Ectodermal cell (in vitro differentiated cells): ENCODE data around the gene SLC9A5.

Experiments used
- H3K27ac ChIP-seq: 2 replicates; pipeline ENCODE4 v1.7.0; 2013; ENCODE audit warnings: mild to moderate bottlenecking, low read depth, low read length; ENCODE audit not compliant: insufficient read depth, poor library complexity, severe bottlenecking
- H3K27me3 ChIP-seq: 2 replicates; pipeline ENCODE4 v1.7.0; 2013; ENCODE audit warnings: mild to moderate bottlenecking, low read length; ENCODE audit not compliant: insufficient read depth, control insufficient read depth, poor library complexity, severe bottlenecking
- H3K36me3 ChIP-seq: one replicate; pipeline ENCODE4 v1.7.0; 2013; ENCODE audit warnings: low read length; ENCODE audit not compliant: control insufficient read depth, insufficient read depth
- H3K4me1 ChIP-seq: one replicate; pipeline ENCODE4 v1.7.0; 2013; ENCODE audit warnings: low read length; ENCODE audit not compliant: control insufficient read depth, insufficient read depth
- H3K4me3 ChIP-seq: 2 replicates; pipeline ENCODE4 v1.7.0; 2013; ENCODE audit warnings: low read depth, low read length, control low read depth; ENCODE audit not compliant: insufficient read depth
- H3K9me3 ChIP-seq: 2 replicates; pipeline ENCODE4 v1.7.0; 2013; ENCODE audit warnings: mild to moderate bottlenecking, low read length, moderate library complexity; ENCODE audit not compliant: control insufficient read depth
- WGBS, 2 experiments: methylation state at CpG; one replicate each; pipeline ENCODE4 v1.1.7; 2013; ENCODE audit warnings: missing lambda C conversion rate in 2 of 2; 5-methylcytosine and 5-hydroxymethylcytosine counted together

The SLC9A5 gene

DNA sequence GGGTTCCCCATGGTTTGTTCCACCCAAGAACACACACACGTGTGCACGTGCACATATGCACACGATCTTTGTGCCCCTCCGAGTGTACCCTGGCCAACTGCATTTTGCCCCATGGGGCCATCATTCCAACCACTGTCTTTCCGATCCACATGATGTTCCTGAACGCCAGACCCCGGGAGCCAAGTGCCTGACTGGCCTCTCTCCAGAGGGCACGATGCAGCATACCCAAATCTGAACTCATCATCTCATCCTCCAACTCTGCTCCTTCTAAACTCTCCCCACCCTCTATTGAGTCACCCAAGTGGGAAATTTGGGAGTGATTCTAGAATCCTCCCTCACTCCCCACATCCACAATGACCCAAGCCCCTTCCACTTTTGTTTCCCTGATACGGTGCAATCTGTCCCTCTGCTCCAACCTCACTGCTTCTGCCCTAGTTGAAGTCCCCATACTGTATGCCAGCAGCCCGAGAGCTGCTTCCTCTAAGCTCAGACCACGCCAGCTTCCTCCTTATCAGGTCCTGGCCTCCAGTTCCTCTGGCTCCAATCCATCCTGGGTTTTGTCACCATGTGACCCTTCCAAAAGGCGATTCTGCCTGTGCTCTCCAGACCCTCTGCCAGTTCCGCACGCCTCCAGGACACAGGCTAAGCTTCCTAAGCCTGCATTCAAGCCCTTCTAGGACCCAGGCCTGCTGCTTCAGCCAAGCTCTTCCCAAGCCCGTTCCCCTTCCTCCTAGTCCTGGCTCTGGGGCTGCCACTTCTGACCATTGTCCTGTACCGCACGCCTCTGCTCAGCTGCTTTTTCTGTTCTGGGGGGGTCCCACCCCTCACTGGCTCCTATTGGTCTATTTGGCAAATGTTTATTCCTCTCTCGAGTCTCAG lies 31.9 kb upstream of the SLC9A5 start:
- WGBS, 2 experiments = 89% methylated on average over 18 of the region's 18 CpGs
- no peaks in the 10 kb centered on the region for H3K27me3 ChIP-seq
- H3K4me1 ChIP-seq = no peaks in the 10 kb centered on the region
- H3K4me3 ChIP-seq = no peak overlapping the region
- no peaks in the 10 kb centered on the region for H3K36me3 ChIP-seq
- H3K27ac ChIP-seq = no peak overlapping the region
- no peaks in the 10 kb centered on the region for H3K9me3 ChIP-seq

DNA sequence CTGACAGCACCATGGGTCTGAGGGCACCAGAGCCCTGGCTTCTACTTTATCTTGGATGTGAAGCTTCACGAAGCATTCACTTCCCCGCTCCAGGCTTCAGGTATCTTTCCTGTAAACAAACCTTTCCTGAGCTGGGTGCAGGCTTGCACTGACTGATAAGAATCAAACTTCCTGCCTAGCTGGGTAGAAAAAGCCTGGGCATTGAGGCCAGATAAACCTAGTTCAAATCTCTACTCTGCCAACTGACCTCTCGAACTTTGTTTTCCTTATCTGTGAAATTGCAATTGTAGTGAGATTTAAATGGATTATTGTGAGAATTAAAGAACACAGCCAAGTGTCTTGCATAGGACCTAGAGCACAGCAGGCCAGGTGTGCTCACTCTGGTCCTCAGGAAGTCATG lies 24.8 kb upstream of the SLC9A5 start:
- H3K9me3 ChIP-seq = no peaks in the 10 kb centered on the region
- WGBS, 2 experiments = 92 to 93% methylated on average over 3 of the region's 3 CpGs
- no peaks in the 10 kb centered on the region for H3K27me3 ChIP-seq
- H3K4me1 ChIP-seq = peaks cover 6% of the 10 kb centered on the region
- H3K4me3 ChIP-seq = no peak overlapping the region
- peaks cover 8% of the 10 kb centered on the region for H3K36me3 ChIP-seq
- H3K27ac ChIP-seq = no peak overlapping the region

DNA sequence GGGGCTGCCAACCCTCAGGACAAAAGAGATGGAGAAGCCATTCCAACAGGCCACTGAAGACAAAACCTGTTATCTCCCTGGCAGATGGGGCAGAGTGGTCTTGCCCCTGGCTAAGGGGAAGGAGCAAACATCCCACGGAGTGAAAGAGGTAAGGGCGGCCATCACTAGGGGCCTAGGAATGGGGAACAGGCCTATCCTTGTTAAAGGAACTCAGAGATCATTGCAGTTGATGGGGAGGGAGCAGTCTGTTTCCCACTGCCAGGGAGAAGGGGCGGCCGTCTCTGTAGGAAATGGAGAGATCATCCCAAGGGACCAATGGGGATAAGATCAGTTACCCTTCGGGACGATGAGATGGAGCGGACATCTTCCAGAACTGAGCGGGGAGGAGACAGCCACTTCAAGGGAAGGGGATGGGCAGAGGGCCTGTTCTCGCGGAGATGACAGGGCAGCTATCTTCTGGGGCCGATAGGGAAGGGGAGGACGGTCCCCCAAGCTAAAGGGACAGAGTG lies 22.4 kb upstream of the SLC9A5 start:
- Histone ChIP-seq H3K27me3 (no peaks in the 10 kb centered on the region), H3K9me3 (no peaks in the 10 kb centered on the region), H3K36me3 (peaks cover 9% of the 10 kb centered on the region), H3K27ac (no peak overlapping the region), H3K4me3 (peak overlapping the region; percentile 100), H3K4me1 (peaks cover 6% of the 10 kb centered on the region)
- WGBS, 2 experiments = 15% methylated on average over 12 of the region's 12 CpGs

DNA sequence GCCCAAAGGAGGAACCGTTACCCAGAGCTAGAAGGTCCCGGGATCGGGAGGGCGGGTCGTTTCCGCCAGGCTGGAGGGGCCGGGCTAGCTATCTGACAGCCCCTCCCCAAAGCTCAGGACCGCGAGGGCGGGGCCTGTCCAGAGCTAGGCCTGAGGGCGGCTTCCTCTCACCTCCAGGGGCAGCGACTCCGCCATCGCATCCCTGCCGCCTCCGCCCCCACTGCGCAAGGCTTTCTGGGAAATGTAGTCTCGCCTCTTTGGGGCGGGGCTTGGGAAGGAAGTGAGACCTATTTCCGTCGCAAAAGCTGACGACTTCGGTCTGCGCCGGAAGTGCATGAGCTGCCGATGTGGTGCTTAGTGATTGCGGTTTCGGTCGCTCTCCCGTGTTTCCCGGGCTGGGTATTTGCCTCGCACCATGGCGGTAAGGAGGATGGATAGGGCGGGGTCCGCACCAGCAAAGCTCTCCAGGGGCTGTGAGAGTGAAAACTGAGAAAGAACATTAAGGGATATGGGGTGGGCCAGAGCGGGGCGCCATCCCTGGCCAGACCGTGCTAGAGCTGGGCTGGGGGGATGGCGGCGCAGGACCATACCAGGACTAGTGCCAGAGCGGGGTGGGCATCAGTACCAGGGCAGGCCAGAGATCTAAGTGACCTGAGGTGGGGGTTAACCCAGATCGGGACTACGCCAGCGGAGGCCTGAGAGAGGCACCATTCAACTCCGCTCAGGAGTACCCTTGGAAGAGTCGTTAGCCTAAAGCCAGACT lies 21.8 kb upstream of the SLC9A5 start, which contains the start of gene TMEM208:
Gene TMEM208 (plus strand): TSS at position 327 of the 763 bp plus-strand sequence. CDS start 89 bp downstream, at position 416.
- WGBS, 2 experiments = 1 to 2% methylated on average over 46 of the region's 46 CpGs
- no peak within 1 kb of the TSS for H3K27ac ChIP-seq
- H3K27me3 ChIP-seq = no peaks in the 10 kb centered on the region

DNA sequence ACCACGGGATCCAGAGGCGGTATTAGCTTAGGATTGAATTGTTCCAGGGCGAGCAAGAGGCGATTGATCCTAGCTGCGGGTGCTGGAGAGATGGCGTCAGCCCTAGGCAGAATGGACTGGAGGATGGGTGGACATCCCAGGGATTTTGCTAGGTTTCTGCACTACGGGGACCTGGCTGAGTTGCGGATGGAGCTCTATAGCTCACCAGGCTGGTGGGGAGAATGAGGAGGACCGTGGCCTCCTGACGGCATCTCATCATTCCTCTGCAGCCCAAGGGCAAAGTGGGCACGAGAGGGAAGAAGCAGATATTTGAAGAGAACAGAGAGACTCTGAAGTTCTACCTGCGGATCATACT lies 21.2 kb upstream of the SLC9A5 start:
- no peaks in the 10 kb centered on the region for H3K27me3 ChIP-seq
- H3K4me1 ChIP-seq = peaks cover 6% of the 10 kb centered on the region
- peak overlapping the region; percentile 100 for H3K4me3 ChIP-seq
- H3K9me3 ChIP-seq = no peaks in the 10 kb centered on the region
- no peak overlapping the region for H3K27ac ChIP-seq
- H3K36me3 ChIP-seq = peaks cover 9% of the 10 kb centered on the region
- 35% methylated on average over 12 of the region's 12 CpGs for WGBS, 2 experiments

More for the DNA sequence above, 21.8 kb upstream of the SLC9A5 start, which contains the start of gene TMEM208:
- peak within 1 kb of the TSS; percentile 100 for H3K4me3 ChIP-seq
- peaks cover 9% of the 10 kb centered on the region for H3K36me3 ChIP-seq
- H3K9me3 ChIP-seq = no peaks in the 10 kb centered on the region
- H3K4me1 ChIP-seq = peaks cover 6% of the 10 kb centered on the region

DNA sequence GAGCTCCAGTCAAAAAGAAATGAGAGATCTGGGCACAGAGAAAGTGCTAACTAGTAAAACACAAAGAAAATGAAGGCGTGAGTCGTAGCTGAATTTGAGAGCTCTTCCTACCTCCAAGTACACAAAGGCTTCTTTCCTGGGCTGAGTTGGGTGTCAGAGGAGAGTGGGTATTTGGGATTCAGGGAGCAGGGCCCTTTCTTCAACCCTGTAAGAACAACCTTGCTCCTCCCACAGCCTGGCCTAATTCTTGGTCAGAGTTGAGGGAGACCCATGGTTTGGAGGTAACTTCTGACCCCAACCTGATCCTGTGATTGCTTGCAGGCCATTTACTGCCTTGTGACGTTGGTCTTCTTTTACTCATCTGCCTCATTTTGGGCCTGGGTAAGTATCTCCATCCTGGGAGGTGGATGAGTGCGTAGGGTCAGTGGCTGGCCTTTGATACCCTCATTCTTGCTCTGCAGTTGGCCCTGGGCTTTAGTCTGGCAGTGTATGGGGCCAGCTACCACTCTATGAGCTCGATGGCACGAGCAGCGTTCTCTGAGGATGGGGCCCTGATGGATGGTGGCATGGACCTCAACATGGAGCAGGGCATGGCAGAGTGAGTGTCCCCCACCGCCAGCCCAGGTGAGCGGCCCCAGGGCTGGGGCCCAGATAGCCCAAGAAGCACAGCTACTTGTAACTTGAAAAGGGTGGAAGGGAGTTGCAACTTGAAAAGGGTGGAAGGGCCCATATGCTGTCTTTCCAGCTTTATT lies 20.6 kb upstream of the SLC9A5 start:
- 94 to 95% methylated on average over 9 of the region's 9 CpGs for WGBS, 2 experiments
- peak overlapping the region; percentile 100 for H3K4me3 ChIP-seq
- H3K4me1 ChIP-seq = peaks cover 6% of the 10 kb centered on the region
- peaks cover 9% of the 10 kb centered on the region for H3K36me3 ChIP-seq
- no peaks in the 10 kb centered on the region for H3K9me3 ChIP-seq
- H3K27ac ChIP-seq = no peak overlapping the region
- H3K27me3 ChIP-seq = no peaks in the 10 kb centered on the region

DNA sequence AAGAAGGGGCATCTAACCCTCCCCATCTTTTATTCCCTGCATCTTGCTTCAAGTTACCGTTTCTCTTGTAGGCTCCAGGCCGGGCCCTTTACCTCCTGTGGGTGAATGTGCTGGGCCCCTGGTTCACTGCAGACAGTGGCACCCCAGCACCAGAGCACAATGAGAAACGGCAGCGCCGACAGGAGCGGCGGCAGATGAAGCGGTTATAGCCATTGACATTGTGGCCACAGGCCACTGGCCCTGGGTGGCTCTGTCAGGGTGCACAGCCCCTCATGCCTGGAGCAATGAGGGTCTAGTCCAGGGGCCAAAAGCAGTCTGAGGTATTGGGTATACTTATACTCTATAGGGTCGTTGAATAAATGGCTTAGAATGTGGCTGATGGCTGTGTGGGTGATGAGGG lies 19.9 kb upstream of the SLC9A5 start:
- Histone ChIP-seq H3K4me1 (peaks cover 6% of the 10 kb centered on the region), H3K36me3 (peaks cover 9% of the 10 kb centered on the region), H3K27ac (no peak overlapping the region), H3K9me3 (no peaks in the 10 kb centered on the region), H3K27me3 (no peaks in the 10 kb centered on the region), H3K4me3 (no peak overlapping the region)
- 93 to 96% methylated on average over 9 of the region's 9 CpGs for WGBS, 2 experiments

DNA sequence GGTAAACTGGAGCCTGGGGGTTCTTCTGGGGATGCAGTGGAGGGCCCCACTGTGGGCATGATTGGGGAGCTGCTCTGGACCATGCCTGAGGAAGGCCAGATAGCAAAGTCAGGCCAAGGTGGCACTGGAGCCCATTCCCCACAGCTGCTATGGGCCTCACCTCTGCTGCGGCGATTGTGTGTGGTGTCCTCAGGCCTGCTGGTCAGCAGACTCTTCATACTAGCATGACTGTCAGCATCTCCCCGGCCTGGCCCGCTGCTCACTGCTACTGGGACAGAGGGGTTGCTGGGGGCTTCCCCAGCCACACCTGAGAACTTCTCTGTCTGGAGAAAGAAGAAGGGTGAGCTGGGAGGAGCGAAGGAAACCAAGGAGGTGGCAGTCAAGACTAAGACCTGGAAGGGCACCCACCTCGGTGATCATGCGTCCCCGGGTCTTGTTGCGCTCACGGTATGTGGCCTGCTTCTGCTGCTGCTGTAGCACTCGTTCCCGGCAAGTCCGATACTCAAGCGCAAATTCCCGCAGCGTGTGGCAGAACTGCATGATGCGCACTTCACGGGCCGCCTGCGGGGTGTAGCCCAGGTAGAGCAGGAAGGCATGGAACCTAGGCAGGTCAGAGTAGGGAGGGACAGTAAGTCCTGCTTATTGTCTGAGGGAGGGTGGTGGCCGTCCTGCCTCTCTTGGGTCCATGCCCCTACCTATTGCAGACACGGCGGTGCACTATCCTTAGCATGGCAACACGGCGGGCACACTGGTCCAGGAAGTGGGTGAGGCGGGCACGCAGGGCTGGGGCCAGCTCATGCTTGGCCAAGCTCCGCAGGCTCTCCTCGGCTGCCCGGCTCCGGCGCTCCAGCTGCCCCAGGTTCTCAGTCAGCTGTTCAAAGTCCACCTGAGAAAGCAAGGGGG lies 18.6 kb upstream of the SLC9A5 start:
- 95% methylated on average over 32 of the region's 32 CpGs for WGBS, 2 experiments
- Histone ChIP-seq H3K36me3 (peaks cover 9% of the 10 kb centered on the region), H3K4me3 (no peak overlapping the region), H3K27me3 (no peaks in the 10 kb centered on the region), H3K4me1 (peaks cover 6% of the 10 kb centered on the region), H3K27ac (no peak overlapping the region), H3K9me3 (no peaks in the 10 kb centered on the region)
